Measurements from ENCODE around the gene PDE6D. TPM values are rescaled to one million over a fixed set of nuclear protein-coding genes. Genes with fewer than 3 reads are reported as not detected.

PDE6D gene
- total and polyA plus RNA-seq, 2 of the 13 experiments (the other 11 are each of a cell fraction or from before 2014, with no cell fraction given), result 14.1 to 23.2 TPM

DNA sequence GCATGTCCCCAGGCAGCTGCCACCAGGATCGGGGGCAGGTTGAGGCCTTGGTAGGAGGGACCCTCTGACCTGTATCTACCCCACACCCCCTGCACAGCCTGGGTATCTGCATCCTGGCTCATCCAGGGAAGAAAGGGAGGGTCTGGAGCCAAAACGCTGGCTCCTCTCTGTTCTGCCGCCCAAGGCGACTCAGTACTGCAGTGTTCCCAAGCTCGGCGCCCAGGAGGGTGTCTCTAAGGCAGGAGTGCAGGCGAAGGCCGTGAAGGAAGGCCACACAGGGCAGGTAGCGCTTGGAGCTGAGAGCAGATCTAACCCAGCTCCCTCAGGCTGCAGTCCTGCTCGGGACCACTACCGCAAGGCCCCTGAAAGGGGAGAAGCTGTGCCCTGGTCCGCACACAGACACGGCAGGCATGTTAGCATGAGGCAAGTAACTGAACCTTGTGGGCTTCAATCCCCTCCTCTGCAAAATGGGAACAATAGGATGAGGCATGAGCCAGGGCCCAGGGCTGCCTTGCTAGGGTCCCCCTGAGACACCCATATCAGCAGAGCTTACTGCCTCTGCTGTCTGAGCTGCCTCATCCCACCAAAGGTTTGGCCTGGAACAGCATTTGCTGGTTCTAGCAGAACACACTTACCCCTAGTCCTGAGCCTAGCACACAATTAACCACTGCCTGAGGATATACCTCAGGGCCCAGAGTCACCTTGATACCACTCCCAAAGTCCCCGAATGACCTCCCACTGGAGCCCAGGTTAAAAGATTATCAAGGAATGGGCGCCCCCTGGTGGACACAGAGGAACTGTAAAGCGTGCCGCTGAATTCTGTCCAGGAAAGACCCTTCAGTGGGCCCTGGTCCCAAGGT, 66.2 kb downstream of the PDE6D start (continued):
- TF ChIP-seq ZNF687 (CRISPR knock-in tag; IDR thresholded peaks at IDR 0.05) (no peak), CENPT (CRISPR knock-in tag; IDR thresholded peaks at IDR 0.05; ENCODE audit: low read depth) (peak; percentile 72; the same call in 1 of the 2 replicates), HES4 (CRISPR knock-in tag; IDR thresholded peaks at IDR 0.05; ENCODE audit: borderline replicate concordance) (no peak), ERF (CRISPR knock-in tag; IDR thresholded peaks at IDR 0.05) (no peak), MLLT10 (CRISPR knock-in tag; IDR thresholded peaks at IDR 0.05) (no peak), ARHGAP35 (CRISPR knock-in tag; IDR thresholded peaks at IDR 0.05; ENCODE audit: borderline replicate concordance) (no peak), EZH2 (conservative IDR thresholded peaks at IDR 0.05; ENCODE audit: low read depth, low read length) (no peak), SIX4 (CRISPR knock-in tag; IDR thresholded peaks at IDR 0.05) (no peak), ZNF280D (CRISPR knock-in tag; IDR thresholded peaks at IDR 0.05) (0 out of 2 replicates have a peak, but pooled peaks have one; percentile 52), AGO2 (optimal IDR thresholded peaks at IDR 0.05; ENCODE audit: low read depth, low read length) (peak; percentile 95), ZNF224 (CRISPR knock-in tag; IDR thresholded peaks at IDR 0.05) (peak; percentile 15; the same call in 1 of the 2 replicates), ELF4 (CRISPR knock-in tag; IDR thresholded peaks at IDR 0.05; ENCODE audit: borderline replicate concordance) (no peak), MEF2D (CRISPR knock-in tag; IDR thresholded peaks at IDR 0.05) (peak; percentile 61; the same call in 1 of the 2 replicates), MBNL3 (CRISPR knock-in tag; conservative IDR thresholded peaks at IDR 0.05) (no peak), RARA (CRISPR knock-in tag; IDR thresholded peaks at IDR 0.05) (no peak), SNAI1 (CRISPR knock-in tag; IDR thresholded peaks at IDR 0.05; ENCODE audit: borderline replicate concordance) (no peak), RAD21 (CRISPR knock-in tag; IDR thresholded peaks at IDR 0.05) (peak; percentile 88), SP1 (IDR thresholded peaks at IDR 0.05) (no peak), SP1 (CRISPR knock-in tag; IDR thresholded peaks at IDR 0.05) (no peak), FOXP1 (IDR thresholded peaks at IDR 0.05) (no peak), FOXP1 (CRISPR knock-in tag; IDR thresholded peaks at IDR 0.05) (no peak), ISX (CRISPR knock-in tag; conservative IDR thresholded peaks at IDR 0.05) (no peak), ZNF513 (CRISPR knock-in tag; conservative IDR thresholded peaks at IDR 0.05) (no peak)
